SK-N-SH (cell line): ENCODE data around the gene CDC42. TPM values are rescaled to one million over a fixed set of nuclear protein-coding genes. Genes with fewer than 3 reads are reported as not detected.

Experiments
- CTCF ChIA-PET: fragments of 300-600, 350-600 bp; formaldehyde crosslinking; extraction: SDS; loops from one replicate; lab custom pipeline; 2021; lab: Yijun Ruan, JAX
- POLR2A ChIA-PET: fragments of 350-600 bp; sonication (Branson Sonifier 250); formaldehyde crosslinking; extraction: SDS; loops from one replicate; lab custom pipeline; 2020; ENCODE audit warnings: antibody characterized with exemption, inconsistent platforms; lab: Yijun Ruan, JAX
- DNase-seq: peaks from one replicate; pipeline ENCODE4 v3.0.0; 2012
- H2AFZ ChIP-seq: fragments of 200-600 bp; sonication (generic); 2 replicates; pipeline ENCODE4 v1.8.1; 2016; ENCODE audit warnings: antibody characterized with exemption, mild to moderate bottlenecking, low read depth
- H3F3A ChIP-seq: fragments of 200-600 bp; sonication (generic); replicated peaks from 2 replicates; pipeline ENCODE3; 2016; ENCODE audit warnings: antibody characterized with exemption, mild to moderate bottlenecking; ENCODE audit not compliant: insufficient read depth
- H3K27ac ChIP-seq, 2 experiments: fragments of 200-500 bp in 1 of 2; fragments of 200-600 bp in 1 of 2; sonication (Bioruptor generic) in 1 of 2; sonication (generic), shearing (Covaris generic) in 1 of 2; 2 replicates each; pipeline versions ENCODE4 v1.5.1 to v1.6.1; 2014 to 2016; ENCODE audit warnings: low read depth in 2 of 2, inconsistent platforms in 1 of 2, low read length in 1 of 2, mild to moderate bottlenecking in 1 of 2, mixed read lengths in 1 of 2
- H3K27me3 ChIP-seq: fragments of 200-600 bp; sonication (generic), shearing (Covaris generic); 2 replicates; pipeline ENCODE4 v1.6.1; 2016; ENCODE audit warnings: mixed run types; ENCODE audit not compliant: insufficient read depth
- H3K36me3 ChIP-seq, 2 experiments: fragments of 200-500 bp in 1 of 2; fragments of 200-600 bp in 1 of 2; sonication (Bioruptor generic) in 1 of 2; sonication (generic) in 1 of 2; replicated peaks in 1 of 2; 2 replicates each; pipeline versions ENCODE3 to v1.5.1; 2014 to 2016; ENCODE audit warnings: low read length in 1 of 2, mild to moderate bottlenecking in 1 of 2; ENCODE audit not compliant: insufficient read depth in 2 of 2, control insufficient read depth in 1 of 2
- H3K4me1 ChIP-seq, 2 experiments: fragments of 200-500 bp in 1 of 2; fragments of 200-600 bp in 1 of 2; sonication (Bioruptor generic) in 1 of 2; sonication (generic), shearing (Covaris generic) in 1 of 2; 2 replicates each; pipeline versions ENCODE4 v1.5.1 to v1.6.1; 2014 to 2016; ENCODE audit warnings: low read depth in 1 of 2, low read length in 1 of 2, mixed run types in 1 of 2; ENCODE audit not compliant: insufficient read depth in 2 of 2, control insufficient read depth in 1 of 2
- H3K4me2 ChIP-seq: fragments of 200-600 bp; sonication (generic), shearing (Covaris generic); 2 replicates; pipeline ENCODE4 v1.6.1; 2017; ENCODE audit warnings: mixed run types
- H3K4me3 ChIP-seq, 2 experiments: fragments of 200-500 bp in 1 of 2; fragments of 200-600 bp in 1 of 2; sonication (Bioruptor generic) in 1 of 2; sonication (generic), shearing (Covaris generic) in 1 of 2; 2 replicates each; pipeline versions ENCODE4 v1.5.1 to v1.8.1; 2014 to 2016; ENCODE audit warnings: low read depth in 2 of 2, inconsistent platforms in 1 of 2, low read length in 1 of 2, mild to moderate bottlenecking in 1 of 2, mixed read lengths in 1 of 2, moderate library complexity in 1 of 2
- H3K79me2 ChIP-seq: fragments of 200-600 bp; sonication (generic); 2 replicates; pipeline ENCODE4 v1.8.1; 2017; ENCODE audit warnings: mild to moderate bottlenecking; ENCODE audit not compliant: insufficient read depth
- H3K9ac ChIP-seq: fragments of 200-600 bp; sonication (generic); 2 replicates; pipeline ENCODE4 v1.6.1; 2017; ENCODE audit warnings: mixed run types
- H3K9me2 ChIP-seq: fragments of 200-600 bp; sonication (generic); 2 replicates; pipeline ENCODE4 v1.6.1; 2017; ENCODE audit warnings: mixed run types
- H3K9me3 ChIP-seq: fragments of 200-600 bp; sonication (generic); 2 replicates; pipeline ENCODE4 v1.6.1; 2017; ENCODE audit warnings: mixed run types, mild to moderate bottlenecking, moderate library complexity
- H4K20me1 ChIP-seq: fragments of 200-600 bp; sonication (generic); 2 replicates; pipeline ENCODE4 v1.6.1; 2017; ENCODE audit warnings: mild to moderate bottlenecking, mixed run types; ENCODE audit not compliant: insufficient read depth
- CTCF ChIP-seq: fragments of 200-600 bp; sonication (generic); IDR thresholded peaks from 2 replicates; pipeline ENCODE4 v1.6.1; 2017; ENCODE audit warnings: antibody characterized with exemption, mild to moderate bottlenecking, moderate library complexity
- ELF1 ChIP-seq: IDR thresholded peaks from 2 replicates; pipeline ENCODE4 v1.4.0; 2012
- EZH2phosphoT487 ChIP-seq: fragments of 200-600 bp; sonication (generic); IDR thresholded peaks from 2 replicates; pipeline ENCODE4 v1.6.1; 2017; ENCODE audit warnings: low read depth, mixed run types, mild to moderate bottlenecking, antibody characterized with exemption, moderate library complexity, borderline replicate concordance
- GABPA ChIP-seq: IDR thresholded peaks from 2 replicates; pipeline ENCODE4 v1.4.0; 2012; ENCODE audit warnings: low read depth, mild to moderate bottlenecking
- GATA2 ChIP-seq: sonication (generic); formaldehyde crosslinking; IDR thresholded peaks from 2 replicates; pipeline ENCODE4 v1.5.0; 2020; ENCODE audit warnings: mild to moderate bottlenecking, missing genetic modification reagents
- MEF2A ChIP-seq: IDR thresholded peaks from 2 replicates; pipeline ENCODE4 v1.4.0; 2012; ENCODE audit warnings: low read depth, borderline replicate concordance
- MXI1 ChIP-seq: IDR thresholded peaks from 2 replicates; pipeline ENCODE4 v1.6.1; 2012; ENCODE audit warnings: mild to moderate bottlenecking, low read depth, low read length, improper control_type of control experiment
- NFIC ChIP-seq: IDR thresholded peaks from 2 replicates; pipeline ENCODE4 v1.4.0; 2012; ENCODE audit warnings: borderline replicate concordance
- NRF1 ChIP-seq: IDR thresholded peaks from 2 replicates; pipeline ENCODE4 v1.6.1; 2012; ENCODE audit warnings: low read depth, mild to moderate bottlenecking, low read length
- PBX3 ChIP-seq: IDR thresholded peaks from 2 replicates; pipeline ENCODE4; 2012
- RCOR1 ChIP-seq: fragments of 150-350 bp; IDR thresholded peaks from 2 replicates; pipeline ENCODE4 v1.6.1; 2017; ENCODE audit warnings: antibody characterized with exemption, low read length
- RFX5 ChIP-seq: IDR thresholded peaks from 2 replicates; pipeline ENCODE4 v1.6.1; 2012; ENCODE audit warnings: mild to moderate bottlenecking, improper control_type of control experiment, low read length
- TCF12 ChIP-seq: IDR thresholded peaks from 2 replicates; pipeline ENCODE4 v1.4.0; 2012
- TEAD4 ChIP-seq: IDR thresholded peaks from 2 replicates; pipeline ENCODE4 v1.4.0; 2012; ENCODE audit warnings: mild to moderate bottlenecking, borderline replicate concordance; ENCODE audit not compliant: insufficient read depth
- ZBTB33 ChIP-seq: IDR thresholded peaks from 2 replicates; pipeline ENCODE4 v1.4.0; 2012; ENCODE audit warnings: low read depth, borderline replicate concordance
- WGBS: methylation state at CpG from one replicate; pipeline ENCODE4 v1.1.6; 2017; ENCODE audit warnings: low lambda C conversion rate; 5-methylcytosine and 5-hydroxymethylcytosine counted together
- polyA plus RNA-seq, 3 experiments: library from polyadenylated mRNA; depleted of rRNA; stranded (reverse); fragments of >200 nt; gene quantifications; 2 replicates each; pipeline ENCODE4 v1.2.3, GENCODE V29; 2012
- TF ChIP-seq, protein P1 (sequence below): fragments of 150-350 bp; IDR thresholded peaks from 2 replicates; pipeline ENCODE4 v1.6.1; 2017; ENCODE audit warnings: antibody characterized with exemption, low read length, low read depth, borderline replicate concordance
- TF ChIP-seq, protein P2 (sequence below): IDR thresholded peaks from 2 replicates; pipeline ENCODE4 v1.4.0; 2012; ENCODE audit warnings: low read depth, borderline replicate concordance

The CDC42 gene
- polyA plus RNA-seq, 1 of the 3 experiments (the other 2 are of a cell fraction), result 113 TPM

- ChIA-PET CTCF (interaction anchor here (0.8 to 9.1 kb wide), 5 partner anchors 10 to 285 kb away, joined by 3 to 173 read pairs (median 3); no protein-coding TSS in a partner anchor), POLR2A (no interaction called here)
- no peak overlapping the region for H2AFZ ChIP-seq
- peaks cover 7 to 18% of the 10 kb centered on the region in 2 experiments; a peak in 3 of 4 replicates for H3K4me1 ChIP-seq
- peaks cover 24% of the 10 kb centered on the region for H4K20me1 ChIP-seq
- TF ChIP-seq, protein P1, sequence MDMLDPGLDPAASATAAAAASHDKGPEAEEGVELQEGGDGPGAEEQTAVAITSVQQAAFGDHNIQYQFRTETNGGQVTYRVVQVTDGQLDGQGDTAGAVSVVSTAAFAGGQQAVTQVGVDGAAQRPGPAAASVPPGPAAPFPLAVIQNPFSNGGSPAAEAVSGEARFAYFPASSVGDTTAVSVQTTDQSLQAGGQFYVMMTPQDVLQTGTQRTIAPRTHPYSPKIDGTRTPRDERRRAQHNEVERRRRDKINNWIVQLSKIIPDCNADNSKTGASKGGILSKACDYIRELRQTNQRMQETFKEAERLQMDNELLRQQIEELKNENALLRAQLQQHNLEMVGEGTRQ, result no peak
- TF ChIP-seq RCOR1 (no peak), EZH2phosphoT487 (no peak), CTCF (no peak), NFIC (no peak), TEAD4 (no peak), TCF12 (no peak), NRF1 (no peak)
- TF ChIP-seq, protein P2, sequence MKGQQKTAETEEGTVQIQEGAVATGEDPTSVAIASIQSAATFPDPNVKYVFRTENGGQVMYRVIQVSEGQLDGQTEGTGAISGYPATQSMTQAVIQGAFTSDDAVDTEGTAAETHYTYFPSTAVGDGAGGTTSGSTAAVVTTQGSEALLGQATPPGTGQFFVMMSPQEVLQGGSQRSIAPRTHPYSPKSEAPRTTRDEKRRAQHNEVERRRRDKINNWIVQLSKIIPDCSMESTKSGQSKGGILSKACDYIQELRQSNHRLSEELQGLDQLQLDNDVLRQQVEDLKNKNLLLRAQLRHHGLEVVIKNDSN, result no peak
- H3K4me2 ChIP-seq, result no peak overlapping the region
- no peak overlapping the region for H3K27ac ChIP-seq
- no peaks in the 10 kb centered on the region for H3K79me2 ChIP-seq
- no peaks in the 10 kb centered on the region for H3K9me3 ChIP-seq
- H3K9me2 ChIP-seq, result no peaks in the 10 kb centered on the region
- 99% methylated on average over 3 of the region's 3 CpGs for WGBS
- no peaks in the 10 kb centered on the region for H3F3A ChIP-seq
- H3K9ac ChIP-seq, result no peak overlapping the region
- H3K36me3 ChIP-seq, result no peaks in the 10 kb centered on the region
- H3K27me3 ChIP-seq, result no peaks in the 10 kb centered on the region
- H3K4me3 ChIP-seq, result no peak overlapping the region
- no peak for DNase-seq
Measured at GRCh38 chr1:22127731-22128130, 75.2 kb downstream of the CDC42 start.

DNA sequence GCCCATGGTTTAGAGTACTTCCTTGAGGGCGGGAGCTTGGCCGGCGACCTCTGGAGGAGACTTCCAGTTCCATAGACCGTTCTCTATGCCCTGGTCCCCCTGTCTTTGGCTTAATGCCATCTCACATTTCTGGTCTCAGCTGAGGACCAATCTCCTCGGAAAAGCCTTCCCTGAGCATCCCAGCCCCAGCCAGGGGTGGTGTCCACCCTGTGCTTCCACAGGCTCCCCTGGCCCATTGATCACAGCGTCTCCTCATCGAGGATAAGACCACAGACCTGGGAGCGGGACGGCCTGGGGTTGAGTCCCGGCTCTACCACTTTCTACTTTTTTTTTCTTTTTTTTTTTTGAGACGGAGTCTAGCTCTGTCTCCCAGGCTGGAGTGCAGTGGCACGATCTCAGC, 75.9 kb downstream of the CDC42 start:
- no peak overlapping the region for H3K4me3 ChIP-seq
- H3K9me3 ChIP-seq, result no peaks in the 10 kb centered on the region
- H3K4me2 ChIP-seq, result no peak overlapping the region
- H3F3A ChIP-seq, result no peaks in the 10 kb centered on the region
- ChIA-PET POLR2A (no interaction called here), CTCF (interaction anchor here (0.8 to 9.1 kb wide), 5 partner anchors 11 to 514 kb away, joined by 3 to 173 read pairs (median 3); no protein-coding TSS in a partner anchor)
- no peaks in the 10 kb centered on the region for H3K27me3 ChIP-seq
- no peak overlapping the region for H2AFZ ChIP-seq
- DNase-seq, result no peak
- peaks cover 24% of the 10 kb centered on the region for H4K20me1 ChIP-seq
- no peak overlapping the region for H3K27ac ChIP-seq
- H3K9me2 ChIP-seq, result no peaks in the 10 kb centered on the region
- TF ChIP-seq MXI1, result no peak
- no peak for TF ChIP-seq PBX3
- TF ChIP-seq RFX5, result no peak
- TF ChIP-seq, protein P2, result no peak
- no peak for TF ChIP-seq GABPA
- TF ChIP-seq ELF1, result no peak
- TF ChIP-seq MEF2A, result no peak
- TF ChIP-seq ZBTB33, result no peak
- TF ChIP-seq GATA2 (CRISPR knock-in tag), result no peak
- TF ChIP-seq, protein P1, result no peak
- TF ChIP-seq, all 33 proteins: peak for 0
- Histone ChIP-seq H3K4me1 (peaks cover 7 to 13% of the 10 kb centered on the region in 2 experiments; a peak in 3 of 4 replicates), H3K36me3 (no peaks in the 10 kb centered on the region), H3K79me2 (no peaks in the 10 kb centered on the region), H3K9ac (no peak overlapping the region)
- 88% methylated on average over 12 of the region's 12 CpGs for WGBS
